Cerebellar nuclear complex (tissue), 1 donor: ENCODE data around the gene PTAFR.

Experiments
- DNase-seq, 2 experiments: peaks; one replicate each; lab custom pipeline; 2025; lab: John Stamatoyannopoulos, UW

Gene PTAFR

GRCh38 chr1:28178690-28179485 lies 2.4 kb upstream of the PTAFR start:
- DNase-seq, result no peak

- DNase-seq, result no peak
Observed at GRCh38 chr1:28175955-28176485, 470 bp downstream of the PTAFR start.

GRCh38 chr1:28173980-28174297 lies 2.6 kb downstream of the PTAFR start:
- no peak for DNase-seq

- DNase-seq, result no peak
Observed at GRCh38 chr1:28173151-28173979, 3.1 kb downstream of the PTAFR start.

GRCh38 chr1:28172713-28173150 lies 3.8 kb downstream of the PTAFR start:
- DNase-seq, result no peak

- DNase-seq, result no peak
Observed at GRCh38 chr1:28171246-28171645, 5.2 kb downstream of the PTAFR start.

GRCh38 chr1:28170001-28170596 lies 6.4 kb downstream of the PTAFR start:
- no peak for DNase-seq

GRCh38 chr1:28163496-28164161 lies 12.9 kb downstream of the PTAFR start:
- DNase-seq, result no peak

GRCh38 chr1:28162151-28162550 lies 14.3 kb downstream of the PTAFR start:
- no peak for DNase-seq

GRCh38 chr1:28161751-28162150 lies 14.7 kb downstream of the PTAFR start:
- no peak for DNase-seq

- DNase-seq, result no peak
Observed at GRCh38 chr1:28160782-28161266, 15.7 kb downstream of the PTAFR start.

- no peak for DNase-seq
Observed at GRCh38 chr1:28159680-28160079, 16.8 kb downstream of the PTAFR start.

GRCh38 chr1:28159243-28159642 lies 17.2 kb downstream of the PTAFR start:
- DNase-seq, result no peak

GRCh38 chr1:28157894-28158293 lies 18.6 kb downstream of the PTAFR start:
- no peak for DNase-seq

- no peak for DNase-seq
Observed at GRCh38 chr1:28156821-28157220, 19.7 kb downstream of the PTAFR start.

GRCh38 chr1:28155628-28156027 lies 20.9 kb downstream of the PTAFR start:
- DNase-seq, result no peak

GRCh38 chr1:28154078-28154594 lies 22.4 kb downstream of the PTAFR start:
- no peak for DNase-seq

GRCh38 chr1:28150125-28150780 lies 26.2 kb downstream of the PTAFR start:
- DNase-seq, result no peak

- no peak for DNase-seq
Observed at GRCh38 chr1:28148880-28149195, 27.7 kb downstream of the PTAFR start.

GRCh38 chr1:28147264-28148094 lies 29.0 kb downstream of the PTAFR start:
- no peak for DNase-seq
